H1 (cell line): ENCODE results near the gene TSR1.

ENCODE experiments used
- BACH1 ChIP-seq: IDR thresholded peaks from 2 replicates; pipeline ENCODE4 v1.6.1; 2012; ENCODE audit warnings: low read length, improper control_type of control experiment
- CHD1 ChIP-seq: IDR thresholded peaks from 2 replicates; pipeline ENCODE4 v1.6.1; 2012; ENCODE audit warnings: low read depth, low read length, improper control_type of control experiment
- CHD2 ChIP-seq: IDR thresholded peaks from 2 replicates; pipeline ENCODE4 v1.6.1; 2012; ENCODE audit warnings: low read length, improper control_type of control experiment
- CHD7 ChIP-seq: fragments of 300-600 bp; sonication (generic); IDR thresholded peaks from 2 replicates; pipeline ENCODE4 v1.7.1; 2012; ENCODE audit warnings: low read length, moderate library complexity, mild to moderate bottlenecking, inconsistent platforms; ENCODE audit not compliant: insufficient replicate concordance
- CTCF ChIP-seq, 3 experiments: IDR thresholded peaks; 1 replicate in 2 of 3; 2 replicates in 1 of 3; pipeline versions ENCODE4 v1.5.1 to v1.6.1; 2011; ENCODE audit warnings: low read length in 3 of 3, mild to moderate bottlenecking in 3 of 3, inconsistent platforms in 2 of 3, low read depth in 1 of 3, moderate library complexity in 1 of 3; ENCODE audit not compliant: insufficient read depth in 1 of 3; ENCODE audit errors: control extremely low read depth in 1 of 3
- EGR1 ChIP-seq: IDR thresholded peaks from 2 replicates; pipeline ENCODE4 v1.6.1; 2011; ENCODE audit warnings: low read depth, low read length, borderline replicate concordance
- GABPA ChIP-seq: IDR thresholded peaks from 2 replicates; pipeline ENCODE4 v1.6.1; 2011; ENCODE audit warnings: mild to moderate bottlenecking, low read length, moderate library complexity, borderline replicate concordance; ENCODE audit not compliant: insufficient read depth
- POLR2A ChIP-seq, 2 experiments: IDR thresholded peaks; 1 replicate in 1 of 2; 2 replicates in 1 of 2; pipeline ENCODE4 v1.6.1; 2011; ENCODE audit warnings: low read depth in 2 of 2, low read length in 2 of 2, mild to moderate bottlenecking in 2 of 2; ENCODE audit errors: control extremely low read depth in 1 of 2
- POLR2AphosphoS5 ChIP-seq: IDR thresholded peaks from 2 replicates; pipeline ENCODE4 v1.6.1; 2011; ENCODE audit warnings: low read depth, low read length
- RFX5 ChIP-seq: IDR thresholded peaks from 2 replicates; pipeline ENCODE4 v1.6.1; 2011; ENCODE audit warnings: low read depth, low read length, improper control_type of control experiment, borderline replicate concordance
- RXRA ChIP-seq: IDR thresholded peaks from 2 replicates; pipeline ENCODE4 v1.6.1; 2011; ENCODE audit warnings: low read depth, mild to moderate bottlenecking, low read length, moderate library complexity; ENCODE audit not compliant: insufficient read depth
- TEAD4 ChIP-seq: IDR thresholded peaks from 2 replicates; pipeline ENCODE4 v1.6.1; 2012; ENCODE audit warnings: low read depth, low read length, inconsistent platforms, mixed read lengths
- ZNF274 ChIP-seq: IDR thresholded peaks from 2 replicates; pipeline ENCODE4 v1.7.0; 2012; ENCODE audit warnings: low read length, borderline replicate concordance; ENCODE audit errors: extremely low read depth

GRCh38 chr17:2336215-2336851 is at the start of gene TSR1:
- TF ChIP-seq POLR2A (IDR thresholded peaks at IDR 0.05; ENCODE audit: control extremely low read depth in 1 of 2, low read depth in 2 of 2, low read length in 2 of 2) (peak; percentile 73 to 89; a peak in 2 of 3 replicates), RXRA (no peak), ZNF274 (no peak), BACH1 (no peak; the same call in 1 of the 2 replicates), CHD7 (no peak), TEAD4 (no peak), CTCF (IDR thresholded peaks at IDR 0.05; ENCODE audit: control extremely low read depth in 1 of 3, insufficient read depth in 1 of 3, low read depth in 1 of 3, low read length in 3 of 3) (peak in 1 of 3 experiments; percentile 12; a peak in 1 of 4 replicates), RFX5 (no peak), CHD1 (no peak), GABPA (peak; percentile 94), POLR2AphosphoS5 (peak; percentile 92), CHD2 (peak; percentile 89), EGR1 (0 out of 2 replicates have a peak, but pooled peaks have one; percentile 25)
